ENCODE measurements around the gene TBX3.

Gene TBX3

DNA sequence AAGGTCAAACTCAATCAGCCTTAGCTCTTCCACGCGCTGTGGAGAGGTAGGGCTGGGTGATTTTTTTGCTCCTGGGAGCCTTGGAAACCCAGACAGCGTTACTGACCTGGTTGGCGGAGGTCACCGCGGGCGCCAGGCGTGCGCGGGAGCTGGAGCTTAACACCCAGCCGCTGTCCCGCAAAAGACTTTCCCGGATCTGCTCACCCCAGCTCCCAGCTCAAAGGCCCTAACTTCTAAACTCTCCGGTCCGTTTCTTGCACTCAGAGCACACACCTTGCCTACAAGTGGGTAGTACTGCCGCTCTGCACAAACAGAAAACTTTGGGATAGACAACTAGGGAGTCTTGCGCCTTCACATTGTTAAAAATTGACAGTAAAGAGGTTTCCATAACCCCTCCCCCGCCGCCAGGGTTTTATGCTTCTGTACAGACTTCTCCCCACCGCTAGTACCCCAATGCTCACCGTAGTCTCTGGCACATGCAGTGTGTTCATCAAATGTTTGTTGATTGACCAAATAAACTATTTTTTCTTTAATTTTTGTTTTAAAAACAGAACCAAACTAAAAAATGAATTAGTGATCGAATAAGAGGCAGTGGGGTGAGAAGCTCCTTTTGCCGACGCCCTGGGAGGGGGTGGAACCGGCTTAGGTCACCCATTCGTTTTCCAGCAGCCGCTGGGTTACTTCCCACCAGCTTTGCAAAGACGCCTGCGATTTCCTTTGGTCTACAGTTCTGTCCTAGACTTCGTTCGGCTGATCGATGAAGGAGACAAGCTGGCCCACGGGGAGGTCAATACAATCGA, 12.7 kb upstream of the TBX3 start:
- DNase-seq, result no peak

DNA sequence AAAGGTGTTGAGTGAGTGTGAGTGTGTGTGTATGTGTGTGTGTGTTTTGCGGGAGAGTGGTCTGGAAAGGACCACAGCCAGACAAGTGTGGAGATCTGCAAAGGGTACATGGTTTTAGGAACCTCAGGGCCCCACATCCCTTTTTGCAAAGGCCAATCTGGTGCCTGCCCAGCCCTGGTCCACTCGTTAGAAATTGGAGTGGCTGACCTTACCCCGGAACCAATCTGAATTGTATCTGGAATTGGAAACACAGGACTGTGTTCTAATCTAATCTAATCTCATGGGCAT, 11.3 kb upstream of the TBX3 start:
- no peak for DNase-seq

DNA sequence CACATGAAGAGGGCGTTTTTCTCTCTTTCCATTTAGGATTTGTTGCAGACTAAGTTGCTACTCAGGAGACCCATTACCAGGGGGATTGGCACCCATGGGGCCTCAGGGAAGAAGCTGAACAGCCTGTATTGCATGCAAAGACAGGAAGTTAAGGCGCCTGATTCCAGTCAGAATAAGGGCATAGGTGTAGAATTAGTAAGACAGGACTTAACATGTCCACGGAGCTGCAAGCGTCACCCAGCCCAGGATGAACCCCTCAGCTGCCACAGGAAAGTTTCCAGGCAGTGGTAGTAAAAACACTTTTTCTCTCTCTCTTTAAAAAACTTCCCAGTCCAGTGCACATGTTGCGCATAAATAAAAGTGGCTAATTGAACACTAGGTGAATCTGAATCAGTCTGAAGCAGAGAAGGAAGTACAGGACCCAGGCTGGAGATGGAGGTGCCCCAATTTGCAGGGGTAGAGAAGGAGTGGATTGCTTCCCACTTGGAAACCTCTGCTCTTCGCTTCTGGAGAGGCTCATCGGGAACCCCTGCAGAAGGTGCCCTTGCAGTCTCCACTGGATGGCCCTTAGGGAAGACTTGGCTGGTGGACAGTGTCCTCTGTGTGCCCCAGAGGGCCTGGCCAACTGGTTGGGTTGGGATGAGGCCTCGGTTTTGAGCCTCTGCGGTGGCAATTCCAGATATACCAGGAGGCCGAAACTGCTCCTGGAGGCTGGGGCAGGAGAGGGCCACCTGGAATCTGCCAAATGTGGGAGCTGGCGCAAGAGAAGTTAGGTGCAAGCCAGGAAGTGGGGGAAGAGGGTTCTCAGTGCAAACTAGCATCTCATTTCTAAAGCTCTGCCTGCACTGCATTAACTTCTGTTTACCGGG, 10.7 kb upstream of the TBX3 start:
- DNase-seq, result no peak

DNA sequence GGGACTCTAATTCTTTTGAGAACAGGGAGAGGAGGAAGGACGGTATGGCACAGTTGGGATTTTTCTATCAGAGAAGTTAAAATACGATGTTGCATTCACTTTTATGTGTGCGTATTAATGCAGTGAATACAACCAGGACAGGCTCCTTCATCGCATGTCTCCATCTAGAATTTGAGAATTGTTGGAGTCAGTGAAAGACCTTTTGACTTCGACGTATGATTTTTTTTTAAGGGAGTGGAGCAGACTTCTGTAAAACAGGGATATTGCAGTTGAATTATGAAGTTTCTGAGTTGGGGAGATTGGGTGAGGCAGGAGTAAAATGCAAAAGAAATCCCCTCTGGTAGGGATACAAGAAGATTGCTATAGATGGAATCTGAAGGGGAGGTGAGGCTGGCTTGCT, 9.6 kb upstream of the TBX3 start:
- no peak for DNase-seq

DNA sequence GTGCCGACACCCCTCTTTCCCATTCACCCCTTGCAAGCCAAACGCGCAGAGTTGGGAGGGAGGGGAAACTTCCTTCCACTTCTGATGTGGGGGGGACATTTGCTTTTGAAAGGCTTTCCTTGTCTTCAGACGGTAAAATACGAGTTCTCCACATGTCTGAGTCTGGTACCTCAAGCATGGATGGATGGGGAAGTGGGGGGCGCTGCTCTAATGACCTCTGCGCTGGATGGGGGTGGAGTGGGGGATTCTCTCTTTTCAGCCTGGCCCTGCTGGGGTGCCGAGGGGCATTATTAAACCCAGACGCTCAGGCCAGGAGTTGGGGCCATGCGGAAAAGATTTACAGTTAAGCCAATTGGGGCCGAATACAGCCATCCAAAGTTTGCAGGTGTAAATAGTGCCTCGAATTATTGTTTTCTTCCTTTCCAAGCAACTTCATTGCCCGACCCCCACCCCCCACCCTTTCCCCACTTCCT, 9.1 kb upstream of the TBX3 start:
- no peak for DNase-seq

DNA sequence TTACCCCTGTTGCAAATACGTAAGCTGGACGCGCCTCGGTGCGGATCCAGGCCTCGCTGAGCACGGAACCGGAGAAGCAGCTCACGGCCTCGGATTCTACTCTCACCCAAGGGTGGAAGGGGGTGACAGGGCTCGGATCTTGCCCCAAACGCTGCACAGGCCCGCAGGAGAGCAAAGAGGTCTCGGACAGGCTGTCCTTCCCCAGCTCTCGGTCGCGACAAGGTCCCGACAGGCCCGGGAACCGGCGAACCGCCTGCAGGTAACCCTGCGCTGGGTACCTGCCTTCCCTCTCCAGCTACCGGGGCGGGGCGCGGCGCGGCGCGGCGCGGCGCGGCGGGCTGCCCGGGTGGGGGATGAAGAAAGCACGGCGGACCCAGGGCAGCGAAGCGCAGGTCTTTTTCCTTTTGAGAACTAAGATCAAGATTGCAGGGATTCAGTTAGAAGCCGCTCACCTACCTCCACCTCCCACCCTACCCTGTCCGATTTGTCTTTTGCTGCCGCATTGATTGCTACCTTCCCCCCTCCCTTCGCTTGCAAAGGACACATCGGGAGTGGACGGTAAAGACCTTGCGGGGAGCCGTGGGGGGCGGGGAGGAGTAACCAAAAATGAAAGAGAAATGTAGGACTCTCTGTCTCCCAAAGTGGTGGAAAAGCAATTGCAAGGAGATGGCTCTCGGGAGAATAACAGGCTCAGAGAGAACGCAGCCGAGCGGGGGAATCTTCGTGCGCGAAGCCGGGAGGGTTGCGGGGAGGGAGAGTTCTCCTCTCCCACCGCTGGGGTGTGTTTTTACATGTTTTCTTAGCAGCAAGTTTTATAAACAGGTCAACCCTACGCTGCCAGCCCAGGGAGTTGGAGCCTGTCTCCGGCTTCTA, 8.4 kb upstream of the TBX3 start:
- DNase-seq, result no peak

DNA sequence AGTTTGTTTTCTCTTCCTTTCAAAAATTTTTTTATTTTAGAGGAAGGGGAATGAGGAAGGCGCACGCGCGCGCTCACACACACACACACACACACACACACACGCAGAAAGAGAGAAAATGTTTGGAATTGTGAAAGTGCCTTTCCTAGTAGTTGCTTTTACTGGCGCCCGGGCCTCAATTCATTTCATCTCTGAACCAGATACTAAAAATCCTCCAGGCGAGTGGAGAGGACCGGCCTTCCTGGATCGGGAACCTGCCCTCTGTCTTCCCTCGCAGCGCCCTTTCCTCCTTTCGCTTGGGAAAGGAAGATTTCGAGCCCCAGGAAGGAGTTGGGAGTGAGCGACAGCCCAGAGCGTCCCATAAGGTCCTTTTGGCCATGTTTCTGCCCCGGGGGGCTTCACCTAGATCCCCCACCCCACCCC, 7.8 kb upstream of the TBX3 start:
- no peak for DNase-seq

DNA sequence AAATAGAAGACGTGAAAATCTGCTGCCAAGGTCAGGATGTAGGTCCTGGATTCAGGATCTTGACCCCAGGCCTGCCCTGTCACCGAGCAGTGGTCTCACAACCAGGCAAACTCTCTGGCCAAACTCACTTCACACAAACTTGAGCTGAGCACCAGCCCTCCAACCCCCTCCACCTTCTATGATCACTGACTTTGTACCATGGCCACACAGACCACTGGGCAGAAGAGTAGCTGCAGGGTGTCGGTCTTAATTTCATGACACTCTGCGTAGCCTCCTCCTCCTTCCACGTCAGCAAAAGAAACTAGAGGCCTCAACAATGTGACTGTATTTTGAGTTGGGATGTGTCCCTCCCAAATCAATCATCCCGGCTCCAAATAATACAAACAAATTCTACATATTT, 7.2 kb upstream of the TBX3 start:
- DNase-seq, result no peak

DNA sequence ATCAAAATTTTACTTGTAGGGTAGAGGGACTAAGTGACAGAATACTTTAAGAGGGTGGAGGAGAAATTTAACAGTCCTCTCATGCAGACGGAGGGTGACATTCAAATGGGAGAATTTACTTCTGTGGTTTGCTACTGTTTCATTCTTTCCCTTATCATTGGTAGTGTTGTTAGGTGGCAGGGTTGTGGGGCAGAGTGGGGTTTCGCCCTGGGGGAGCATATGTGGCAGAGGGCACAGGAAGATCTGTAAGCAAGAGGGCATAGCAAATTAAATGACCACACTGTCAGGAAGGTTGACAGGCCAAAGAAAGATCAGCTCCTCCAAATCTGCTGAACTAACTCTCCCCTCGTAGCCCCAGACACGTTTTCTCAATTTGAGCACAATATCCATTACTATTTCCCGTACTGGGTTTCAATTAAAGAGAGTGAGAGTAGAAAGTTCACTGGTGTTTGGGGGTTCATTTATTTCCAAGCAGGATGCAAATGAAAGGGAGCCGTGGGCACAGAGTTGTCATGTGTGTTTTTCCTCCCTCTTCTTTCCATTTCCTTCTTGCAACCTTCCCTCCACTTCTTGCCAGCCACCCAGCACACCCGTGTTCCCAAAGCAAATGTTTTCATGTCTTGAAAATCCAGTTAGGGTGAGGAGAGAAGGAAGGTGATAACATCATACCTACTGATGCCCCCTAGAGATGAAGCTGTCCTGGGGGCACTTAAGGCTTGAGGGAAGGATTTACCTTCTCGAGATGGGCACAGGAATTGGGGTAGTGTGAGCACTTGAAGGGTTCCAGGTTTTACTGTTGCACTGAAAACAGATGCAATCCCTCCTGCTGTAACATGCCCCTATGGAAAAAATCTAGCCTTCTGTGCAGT, 6.5 kb upstream of the TBX3 start:
- DNase-seq, result no peak

DNA sequence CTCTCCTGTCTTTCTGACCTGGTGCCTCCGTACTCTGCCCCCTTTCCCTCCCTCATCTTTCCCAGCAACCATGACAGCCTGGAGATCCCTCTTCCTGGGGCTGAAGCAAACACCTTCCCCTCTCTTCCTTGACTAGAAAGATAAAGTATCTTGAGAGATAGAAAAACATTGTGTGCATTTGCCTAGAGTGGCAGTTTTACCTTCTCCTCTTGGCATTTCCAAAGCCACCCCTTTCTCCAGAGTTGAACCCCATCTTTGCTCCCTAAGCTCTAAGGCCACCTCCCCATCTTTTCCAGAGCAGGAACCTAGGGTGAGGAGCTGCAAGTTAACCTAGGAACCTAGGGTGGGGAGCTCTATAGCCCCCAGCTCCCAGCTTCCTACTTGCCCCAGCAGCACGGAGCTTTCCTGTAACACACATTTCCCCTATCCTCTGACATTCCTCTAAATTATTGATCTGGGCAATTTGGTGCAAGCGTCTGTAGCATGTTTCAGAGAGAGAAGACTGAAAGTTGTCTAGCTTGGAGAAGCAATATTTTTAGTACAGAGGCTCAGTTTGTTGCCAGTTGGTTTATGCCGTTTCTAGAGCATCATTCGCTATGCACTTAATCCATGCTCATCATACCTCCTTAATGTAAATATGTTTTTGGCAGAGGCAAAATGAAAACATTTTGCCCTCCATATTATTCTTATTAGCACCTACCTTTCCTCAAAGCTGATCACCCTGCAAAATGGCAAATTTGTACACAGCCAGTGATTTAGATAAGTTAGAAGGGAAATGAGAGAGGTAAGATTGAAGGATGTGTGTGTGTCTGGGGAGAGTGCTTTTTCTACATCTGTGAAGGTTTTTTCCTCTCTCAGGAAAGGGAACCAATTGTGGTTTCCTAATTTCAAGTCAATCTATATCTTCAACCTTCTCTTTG, 5.4 kb upstream of the TBX3 start:
- no peak for DNase-seq

DNA sequence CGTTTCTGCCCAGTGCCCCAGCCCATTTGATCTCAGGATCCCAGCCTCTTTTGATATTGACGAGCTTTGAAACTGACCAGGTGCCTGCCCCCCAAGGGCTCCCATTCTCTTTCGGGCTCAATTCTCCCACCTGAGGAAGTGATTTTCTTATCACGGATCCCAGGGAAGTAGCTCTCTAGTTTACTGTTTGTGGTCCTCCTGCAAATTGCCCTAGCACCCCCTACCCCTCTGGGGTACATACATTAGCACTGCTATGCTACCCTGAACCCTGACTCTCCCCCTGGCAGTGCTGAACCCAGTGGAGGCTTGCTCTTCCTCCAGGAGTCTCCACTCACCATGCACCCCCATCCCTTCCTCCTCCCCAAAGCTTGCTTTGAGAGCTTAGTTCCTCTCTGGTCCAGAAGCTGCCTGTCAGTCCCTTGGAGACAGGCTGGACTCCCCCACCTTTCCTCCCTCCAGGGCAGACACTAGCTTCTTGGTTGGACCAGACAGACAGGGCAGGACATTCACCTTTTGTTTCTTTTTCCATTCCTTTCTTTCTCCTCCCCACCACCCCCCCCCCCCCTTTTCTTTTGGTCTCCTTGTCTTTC, 4.4 kb upstream of the TBX3 start:
- DNase-seq, result no peak

DNA sequence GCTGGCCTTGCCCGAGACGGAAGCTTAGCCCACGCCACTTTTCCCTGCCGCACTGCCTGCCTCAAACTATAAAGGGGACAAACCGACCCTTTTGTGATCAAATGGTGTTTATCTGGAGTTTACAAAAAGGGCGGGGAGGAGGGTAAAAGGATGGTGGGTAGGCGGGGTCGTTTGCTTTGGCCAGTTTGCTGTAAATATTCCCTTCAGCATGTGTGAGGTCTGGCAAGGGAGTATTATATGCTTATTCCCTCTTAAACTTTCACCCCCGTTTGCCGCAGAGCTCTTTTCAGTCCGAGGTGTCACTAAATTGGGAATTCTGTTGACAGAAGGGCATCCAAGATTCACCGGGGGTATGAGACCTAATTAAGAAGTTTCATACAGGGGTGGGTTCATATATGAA, 3.8 kb upstream of the TBX3 start:
- DNase-seq, result no peak

DNA sequence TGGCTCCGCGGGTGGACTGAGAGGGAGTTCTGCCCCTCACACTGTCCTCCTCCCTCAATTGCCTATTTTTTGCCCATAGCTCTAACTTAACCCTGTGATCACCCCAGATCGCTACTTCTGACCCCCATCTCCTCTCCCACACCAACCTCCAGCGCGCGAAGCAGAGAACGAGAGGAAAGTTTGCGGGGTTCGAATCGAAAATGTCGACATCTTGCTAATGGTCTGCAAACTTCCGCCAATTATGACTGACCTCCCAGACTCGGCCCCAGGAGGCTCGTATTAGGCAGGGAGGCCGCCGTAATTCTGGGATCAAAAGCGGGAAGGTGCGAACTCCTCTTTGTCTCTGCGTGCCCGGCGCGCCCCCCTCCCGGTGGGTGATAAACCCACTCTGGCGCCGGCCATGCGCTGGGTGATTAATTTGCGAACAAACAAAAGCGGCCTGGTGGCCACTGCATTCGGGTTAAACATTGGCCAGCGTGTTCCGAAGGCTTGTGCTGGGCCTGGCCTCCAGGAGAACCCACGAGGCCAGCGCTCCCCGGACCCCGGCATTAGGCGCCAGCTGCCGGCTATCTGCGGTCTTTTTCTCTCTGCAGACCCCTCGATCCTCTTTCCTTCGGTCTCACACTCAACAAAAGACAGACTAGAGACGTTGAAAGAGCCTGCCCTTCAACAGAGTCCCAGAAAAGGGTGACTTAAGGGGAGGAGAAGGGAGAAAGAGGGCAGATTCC, 3.0 kb upstream of the TBX3 start:
- DNase-seq, result no peak

DNA sequence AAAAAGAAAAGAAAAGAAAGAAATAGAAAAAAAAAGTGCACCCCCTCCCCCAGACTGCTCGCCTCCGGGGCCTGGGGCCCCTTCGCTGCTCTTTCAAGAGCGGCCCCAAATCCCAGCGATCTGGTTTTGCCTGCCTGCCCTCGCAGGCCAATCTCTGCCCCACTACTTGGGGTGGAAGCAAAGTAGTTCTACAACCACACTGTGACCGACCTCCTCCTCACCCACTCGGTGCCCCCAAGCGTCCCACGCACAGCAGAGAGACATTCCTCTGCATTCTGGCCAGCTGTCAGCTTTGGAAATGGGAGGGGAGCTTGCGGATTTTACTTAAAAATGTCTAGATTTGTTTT, 2.4 kb upstream of the TBX3 start:
- DNase-seq, result no peak

DNA sequence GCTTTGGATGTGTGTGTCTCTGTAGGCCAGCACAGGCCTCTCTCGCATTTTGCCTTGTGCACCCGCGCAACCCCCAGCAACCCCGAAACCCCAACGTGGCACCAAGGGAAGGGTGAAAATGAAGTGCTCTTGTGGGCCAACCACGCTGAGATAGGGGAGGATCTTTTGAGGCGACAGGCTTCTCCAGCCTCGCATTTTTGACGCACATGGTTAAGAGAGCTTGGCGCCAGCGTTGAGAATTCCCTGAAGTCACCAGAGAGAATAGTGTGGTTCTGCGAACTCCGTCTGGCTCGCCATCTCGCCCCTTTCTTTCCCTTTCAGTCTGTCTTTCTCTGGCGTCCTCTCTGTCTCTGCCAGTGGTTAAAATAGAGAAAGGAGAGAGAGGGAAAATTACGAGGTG, 1.9 kb upstream of the TBX3 start:
- no peak for DNase-seq

DNA sequence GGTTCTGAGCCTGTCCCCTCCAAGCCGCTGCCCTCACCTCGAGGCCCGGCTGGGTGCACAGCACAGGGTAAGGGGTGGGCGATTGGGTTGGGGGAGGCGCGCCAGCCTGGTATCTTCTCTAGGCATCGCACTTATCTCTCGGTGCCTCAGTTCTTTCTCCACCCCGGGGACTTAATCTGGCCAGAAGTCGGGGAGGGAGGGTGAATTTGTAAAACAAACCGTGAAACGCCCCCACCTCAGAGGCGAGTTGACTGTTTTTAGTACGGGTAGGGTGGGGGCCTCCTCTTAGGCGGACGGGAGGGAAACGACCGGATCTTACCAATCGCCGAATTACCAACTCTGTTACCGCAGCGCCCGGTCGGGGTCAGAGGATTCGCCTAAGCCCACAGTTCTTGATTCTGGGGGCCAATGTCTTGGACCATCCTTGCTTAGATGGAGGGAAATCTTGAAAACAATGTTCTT, 1.4 kb upstream of the TBX3 start:
- DNase-seq, result no peak

DNA sequence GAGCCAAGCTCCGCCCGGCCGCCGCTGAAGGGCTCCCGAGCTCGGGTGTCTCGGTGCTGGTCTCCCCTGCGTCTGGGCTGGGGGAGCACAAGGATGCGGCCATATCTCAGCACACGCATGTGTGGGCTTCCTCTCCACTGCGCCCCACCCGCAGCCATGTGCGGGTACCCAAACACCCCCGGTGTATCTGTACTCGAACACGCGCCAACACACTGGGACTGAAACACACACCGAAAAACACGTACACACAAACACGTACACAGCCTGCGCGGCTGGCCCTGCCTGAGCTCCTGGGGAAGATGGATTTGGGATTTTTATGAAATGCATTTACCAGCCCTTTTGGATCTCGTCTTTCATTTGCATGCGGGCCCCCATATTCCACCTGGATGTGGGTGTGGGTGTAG, 897 bp upstream of the TBX3 start:
- DNase-seq, result no peak

DNA sequence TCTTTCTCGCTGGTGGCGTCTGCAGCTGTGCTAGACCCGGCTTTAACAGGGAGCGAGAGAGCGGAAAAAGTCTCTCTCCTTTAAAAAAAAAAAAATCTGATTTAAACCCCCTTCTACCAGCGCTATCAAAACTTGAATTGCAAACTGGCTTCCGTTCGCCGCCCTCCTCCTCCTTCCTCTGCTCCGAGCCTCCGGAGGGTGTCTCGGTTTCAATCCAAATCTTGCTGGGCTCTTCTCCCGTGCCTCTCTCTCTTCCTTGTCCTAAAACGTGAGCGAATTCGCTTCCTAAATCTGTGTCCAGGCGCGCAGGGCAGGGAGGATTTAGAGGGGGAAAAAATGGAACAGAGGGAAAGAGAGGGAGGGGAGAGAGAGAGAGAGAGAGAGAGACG, 272 bp downstream of the TBX3 start:
- DNase-seq, result no peak

DNA sequence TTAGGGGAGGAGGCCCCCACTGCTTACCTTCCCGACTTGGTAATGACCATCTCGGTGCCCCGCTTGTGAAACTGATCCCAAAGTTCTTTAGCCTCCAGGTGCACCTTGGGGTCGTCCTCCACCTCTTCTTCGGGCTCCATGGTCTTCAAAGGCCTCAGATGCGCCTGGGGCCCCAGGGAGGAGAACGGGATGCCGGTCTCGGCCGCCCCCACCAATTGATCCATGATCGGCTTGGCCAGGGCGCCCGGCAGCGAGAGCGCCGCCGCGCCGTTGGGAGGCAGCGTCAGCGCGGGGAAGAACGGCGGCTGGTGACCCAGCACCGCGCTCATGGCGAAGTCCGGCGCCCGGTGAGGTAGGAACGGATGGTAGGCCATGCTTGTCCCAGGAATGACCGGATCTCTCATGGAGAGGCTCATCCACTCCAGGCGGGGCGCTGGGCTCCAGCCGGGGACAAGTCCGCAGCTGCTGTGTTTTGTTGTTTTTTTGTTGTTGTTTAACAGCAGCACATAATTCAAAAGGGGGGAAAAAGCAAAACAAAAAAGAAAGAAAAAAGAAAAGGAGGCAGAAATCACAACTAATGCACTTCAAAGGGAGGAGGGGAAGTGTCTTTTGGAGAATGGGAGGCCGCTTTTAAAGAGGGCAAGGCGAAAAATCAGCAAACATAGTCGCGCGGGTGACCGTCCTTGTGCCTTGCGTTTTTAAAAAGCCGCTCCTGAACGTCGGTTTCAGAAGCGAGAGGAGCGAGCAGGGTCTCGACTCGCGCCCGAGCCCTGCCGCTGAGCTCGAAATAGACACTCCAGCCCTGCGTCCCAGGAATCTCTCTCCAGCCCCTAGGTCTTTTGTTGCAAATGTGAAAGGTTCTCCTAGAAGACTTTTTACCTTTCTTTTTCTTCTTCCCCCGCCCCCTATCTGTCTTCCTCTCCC, 928 bp downstream of the TBX3 start:
- no peak for DNase-seq

All from NCI-H524 treated with DMSO at 0.1 percent for 48 hours (cell line).